ENCODE data around the gene TMEM127. TPM values are rescaled to one million over a fixed set of nuclear protein-coding genes. Genes with fewer than 3 reads are reported as not detected.
"Not testable (repeated sequence)": the region's sequence is repeated elsewhere in the genome, so short reads cannot be mapped to it uniquely, and the experiment has no call there.

Gene TMEM127
- 10 to 100 TPM; 64.4 to 86.6 TPM for total RNA-seq
- long read RNA-seq, full-length matches to known transcripts, result 1 of 71 reads
- long read RNA-seq, partial matches to known transcripts, result 8 of 71 reads
- long read RNA-seq, other reads (novel, unspliced or antisense), result 62 of 71 reads

DNA sequence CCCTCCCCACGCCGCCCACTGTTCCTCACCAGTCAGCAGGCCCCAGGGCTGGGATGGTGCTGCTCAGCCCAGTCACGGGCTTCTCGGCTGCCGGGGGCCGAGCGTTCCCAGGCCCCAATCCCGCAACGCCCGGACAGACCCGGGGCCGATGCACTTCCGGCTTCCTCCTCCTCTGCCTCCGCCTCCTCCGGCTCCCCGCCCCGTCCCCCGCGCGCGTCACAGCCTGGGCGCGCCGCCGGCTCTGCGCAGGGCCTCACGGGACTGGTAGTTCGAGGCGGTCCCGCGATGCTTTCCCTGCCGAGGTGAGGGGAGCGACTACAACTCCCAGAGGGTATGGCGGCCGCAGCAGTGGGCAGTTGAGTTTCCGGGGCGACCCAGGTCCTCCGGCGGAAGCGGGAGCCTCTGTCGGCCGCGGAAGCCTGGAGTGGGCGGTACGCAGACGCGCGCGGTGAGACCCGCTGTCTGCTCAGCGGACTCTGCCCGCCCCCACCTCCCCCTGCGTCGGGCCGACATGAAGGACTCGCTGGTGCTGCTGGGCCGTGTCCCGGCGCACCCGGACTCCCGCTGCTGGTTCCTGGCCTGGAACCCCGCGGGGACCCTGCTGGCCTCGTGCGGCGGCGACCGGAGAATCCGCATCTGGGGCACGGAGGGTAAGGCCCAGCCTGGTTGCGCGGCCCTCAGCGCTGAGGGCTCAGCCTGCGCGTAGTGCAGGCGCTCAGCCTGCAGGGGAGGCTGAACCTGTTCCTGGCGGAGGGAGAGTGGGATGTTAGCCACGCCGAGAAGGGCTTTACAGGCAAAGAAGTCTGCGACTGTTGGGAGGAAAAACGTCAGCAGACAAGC is at the start of gene TMEM127, which contains the start of gene CIAO1:
TSS of gene TMEM127 (minus strand) at position 158 of the 840 bp plus-strand sequence. CDS start 616 bp downstream, outside the sequence.
TSS of gene CIAO1 (plus strand) at position 386 of the 840 bp plus-strand sequence. CDS start at position 512, 126 bp downstream.
- DNase-seq (peak; percentile 99), ATAC-seq (peak; percentile 96 to 97)
- intact Hi-C loops (cut with DNase I), result loop anchor here in 1 of 2 donors (2.0 kb wide), 1 partner anchor 57 kb away; the partner anchor contains the start of gene STARD7

- ATAC-seq (peak in 1 of 2 donors; percentile 71), DNase-seq (no peak)
- intact Hi-C loops (cut with DNase I), result no loop called here
Observed at GRCh38 chr2:96315005-96315399, 49.2 kb upstream of the TMEM127 start.

- intact Hi-C loops (cut with DNase I), result loop anchor here in 1 of 2 donors (10.0 kb wide), 1 partner anchor 207 kb away; no protein-coding TSS in a partner anchor
- DNase-seq (no peak), ATAC-seq (no peak)
Observed at GRCh38 chr2:96308248-96308647, 42.5 kb upstream of the TMEM127 start.

DNA sequence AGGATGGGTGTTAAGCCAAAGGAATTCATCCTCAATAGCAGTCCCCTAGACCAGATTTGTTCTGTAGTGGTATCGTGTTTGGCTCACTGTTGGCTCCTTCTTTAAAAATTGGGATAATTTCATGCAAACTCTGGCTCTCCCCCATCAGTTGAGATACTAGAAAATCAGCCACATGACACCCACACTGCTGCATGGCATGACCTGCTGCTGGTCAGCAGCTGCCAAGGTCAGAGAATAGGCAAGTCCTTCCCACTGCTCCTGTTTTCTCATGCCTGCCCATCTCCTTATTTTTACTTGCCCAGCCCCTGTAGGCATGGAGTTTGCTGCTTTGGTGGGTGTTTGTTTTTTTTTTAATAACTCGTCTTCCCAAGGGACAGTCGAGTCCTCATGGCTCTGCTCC is 40.6 kb upstream of the TMEM127 start:
- no peak for DNase-seq
- no peak for ATAC-seq
- intact Hi-C loops (cut with DNase I), result loop anchor here in 1 of 2 donors (10.0 kb wide), 1 partner anchor 208 kb away; no protein-coding TSS in a partner anchor

GRCh38 chr2:96305979-96306308 is 40.1 kb upstream of the TMEM127 start:
- no peak for DNase-seq
- intact Hi-C loops (cut with DNase I), result loop anchor here in 1 of 2 donors (10.0 kb wide), 1 partner anchor 209 kb away; no protein-coding TSS in a partner anchor
- no peak for ATAC-seq

DNA sequence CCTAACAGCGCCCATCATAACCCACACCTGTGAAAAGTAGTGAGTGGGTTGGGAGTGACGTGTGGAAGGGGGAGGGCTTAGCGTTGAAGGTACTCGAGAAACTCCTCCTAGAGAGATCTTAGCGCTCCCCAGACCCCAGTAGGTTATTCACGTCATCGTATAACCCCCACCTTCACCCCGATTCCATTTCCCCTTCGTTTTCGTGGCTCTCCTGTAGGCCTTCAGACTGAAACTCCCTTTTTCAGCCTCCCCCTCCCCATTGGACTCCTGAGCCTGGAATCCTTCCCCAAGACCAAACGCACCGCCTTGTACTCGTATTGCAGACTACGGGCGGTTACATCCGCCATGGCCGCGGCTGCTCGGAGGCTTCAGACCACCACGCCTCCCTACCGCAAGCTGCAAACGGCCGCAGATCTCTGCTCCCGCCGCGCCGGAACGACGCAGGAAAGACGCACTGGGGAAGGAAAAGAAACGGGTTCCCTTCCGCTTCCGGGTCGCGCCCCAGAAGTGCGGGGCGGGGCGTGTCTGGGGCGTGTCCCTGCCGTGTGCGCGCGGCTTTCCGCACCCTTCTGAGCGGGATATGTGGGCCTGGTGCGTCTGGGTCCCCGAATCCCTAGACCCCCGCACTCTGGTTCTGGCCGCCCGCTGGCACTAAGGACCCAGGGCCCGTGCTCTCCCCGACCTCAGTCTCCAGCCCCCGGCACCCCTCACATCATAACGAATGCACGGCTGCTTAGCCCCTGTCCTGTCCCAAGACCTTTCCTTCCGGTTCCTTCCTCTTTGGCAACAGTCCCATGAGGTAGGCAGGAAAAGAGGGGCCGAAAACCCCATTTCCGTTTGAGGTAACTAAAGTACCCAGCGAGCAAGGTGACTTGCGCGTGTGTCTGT is 39.5 kb upstream of the TMEM127 start, which contains the start of gene SNRNP200:
TSS of gene SNRNP200 (minus strand) at position 456 of the 888 bp plus-strand sequence. CDS start at position 347, 109 bp downstream.
- DNase-seq (peak; percentile 90), ATAC-seq (peak; percentile 100)
- intact Hi-C loops (cut with DNase I), result loop anchor here in 1 of 2 donors (10.0 kb wide), 1 partner anchor 209 kb away; no protein-coding TSS in a partner anchor

GRCh38 chr2:96304606-96305005 is 38.8 kb upstream of the TMEM127 start:
- intact Hi-C loops (cut with DNase I), result loop anchor here in 1 of 2 donors (10.0 kb wide), 1 partner anchor 210 kb away; no protein-coding TSS in a partner anchor
- ATAC-seq (no peak), DNase-seq (no peak)

- intact Hi-C loops (cut with DNase I), result loop anchor here in 1 of 2 donors (10.0 kb wide), 1 partner anchor 213 kb away; no protein-coding TSS in a partner anchor
- DNase-seq (no peak), ATAC-seq (no peak)
Observed at GRCh38 chr2:96301865-96302264, 36.1 kb upstream of the TMEM127 start.

GRCh38 chr2:96296925-96297324 is 31.1 kb upstream of the TMEM127 start:
- intact Hi-C loops (cut with DNase I), result no loop called here
- no peak for DNase-seq
- no peak for ATAC-seq

DNA sequence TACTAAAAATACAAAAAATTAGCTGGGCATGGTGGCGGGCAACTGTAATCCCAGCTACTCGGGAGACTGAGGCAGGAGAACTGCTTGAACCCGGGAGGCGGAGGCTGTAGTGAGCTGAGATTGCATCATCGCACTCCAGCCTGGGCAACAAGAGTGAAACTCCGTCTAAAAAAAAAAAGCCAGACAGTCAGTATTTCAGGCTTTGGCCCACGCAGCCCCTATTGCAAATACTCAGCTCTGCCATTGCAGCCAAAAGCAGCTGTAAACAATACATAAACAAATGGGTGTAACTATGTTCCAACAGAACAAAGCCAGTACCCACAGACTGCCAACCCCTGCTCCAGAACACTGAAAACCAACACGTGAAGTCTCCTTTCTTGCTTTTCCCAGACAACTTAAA is 28.5 kb upstream of the TMEM127 start:
- intact Hi-C loops (cut with DNase I); ATAC-seq; DNase-seq: not testable (repeated sequence)

DNA sequence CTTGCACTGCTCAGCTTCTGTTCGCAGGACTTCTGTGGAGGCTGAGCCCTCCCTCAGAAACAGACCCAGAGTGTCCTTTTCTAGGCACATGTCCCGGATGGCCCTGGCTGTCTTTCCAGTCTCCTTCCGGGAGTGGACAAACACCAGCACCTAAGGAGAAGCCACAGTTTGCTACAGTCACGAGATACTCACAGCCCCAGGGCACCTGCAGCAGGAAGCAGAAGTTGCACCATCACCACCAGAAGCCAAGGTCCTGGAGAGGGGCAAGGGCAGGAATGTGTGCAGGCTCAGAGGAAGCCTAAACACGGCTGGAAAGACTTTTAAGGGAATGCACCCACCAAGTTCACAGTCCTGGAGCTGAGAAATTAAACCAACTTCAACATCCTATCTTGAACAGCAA is 26.0 kb upstream of the TMEM127 start:
- intact Hi-C loops (cut with DNase I), result no loop called here
- ATAC-seq, result no peak
- no peak for DNase-seq

- intact Hi-C loops (cut with DNase I), result no loop called here
- no peak for DNase-seq
- ATAC-seq, result no peak
Observed at GRCh38 chr2:96287273-96287856, 21.6 kb upstream of the TMEM127 start.

- intact Hi-C loops (cut with DNase I), result no loop called here
- ATAC-seq (no peak), DNase-seq (no peak)
Observed at GRCh38 chr2:96276787-96277499, 11.1 kb upstream of the TMEM127 start.

DNA sequence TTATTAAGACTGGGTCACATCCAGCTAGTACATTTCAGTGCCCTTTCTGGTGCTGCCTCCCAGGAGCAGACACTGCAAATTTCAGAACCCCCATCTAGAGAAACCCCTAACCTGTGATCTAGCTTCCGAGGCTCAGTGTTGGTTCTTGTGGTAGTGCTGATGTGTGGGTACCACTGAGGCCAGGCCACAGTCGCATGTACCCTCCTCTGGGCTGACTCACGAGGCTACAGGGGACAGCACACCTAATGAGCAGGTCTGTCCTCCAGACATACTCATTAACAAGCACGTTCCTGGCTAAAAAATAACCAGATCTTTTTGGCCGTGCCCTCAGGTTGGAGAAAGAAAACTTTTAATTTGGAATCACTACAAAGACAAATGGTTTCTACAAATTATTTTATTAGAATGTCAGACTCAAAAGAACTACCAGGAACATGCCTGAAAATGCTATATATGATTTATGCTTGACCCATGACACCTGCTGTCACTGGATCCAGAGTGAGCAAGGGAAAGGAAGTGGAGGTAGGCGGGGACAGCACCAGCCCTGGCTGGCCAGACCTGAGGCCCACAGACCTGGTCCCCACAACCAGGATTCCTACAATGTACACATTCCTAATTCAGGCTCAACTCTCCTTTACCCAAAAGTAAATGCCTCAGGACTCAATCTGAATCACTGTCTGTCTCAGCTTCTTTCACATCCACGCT is 8.7 kb upstream of the TMEM127 start:
- intact Hi-C loops (cut with DNase I), result no loop called here
- no peak for DNase-seq
- ATAC-seq, result no peak

DNA sequence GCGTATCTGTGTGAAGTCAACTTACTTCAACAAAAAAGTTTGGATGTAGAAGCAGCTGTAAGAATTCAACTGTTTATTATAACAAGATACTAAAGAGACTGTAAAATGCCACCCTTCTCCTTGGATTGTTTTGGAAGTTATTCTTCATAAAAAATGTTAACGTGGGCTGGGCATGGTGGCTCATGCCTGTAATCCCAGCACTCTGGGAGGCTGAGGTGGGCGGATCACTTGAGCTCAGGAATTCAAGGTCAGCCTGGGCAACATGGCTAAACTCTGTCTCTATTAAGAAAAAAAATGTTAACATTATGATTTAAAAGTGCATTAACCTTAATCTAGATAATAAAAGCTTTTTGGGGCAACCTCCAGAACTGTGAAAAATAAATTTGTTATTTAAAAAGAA is 8.0 kb upstream of the TMEM127 start:
- intact Hi-C loops (cut with DNase I), result no loop called here
- no peak for ATAC-seq
- DNase-seq, result no peak

DNA sequence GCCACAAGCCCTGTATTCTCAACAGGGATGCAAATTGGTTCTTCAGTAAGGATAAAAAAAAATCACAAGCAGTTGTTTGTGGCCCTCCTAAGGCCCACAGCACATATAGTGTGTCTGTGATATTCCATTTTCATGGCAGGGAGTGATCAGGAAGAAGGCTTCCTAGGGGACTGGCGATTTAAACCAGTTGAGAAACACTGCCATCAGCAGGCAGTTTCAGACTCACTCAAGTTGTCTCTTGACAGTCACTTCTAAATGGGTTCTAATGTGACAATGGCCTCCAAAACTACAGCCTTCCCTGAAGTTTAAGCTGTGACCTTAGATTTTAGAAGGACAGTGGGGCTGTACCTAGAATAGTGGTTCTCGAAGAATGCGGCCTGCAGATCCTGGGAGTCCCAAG is 6.2 kb upstream of the TMEM127 start:
- ATAC-seq (no peak), DNase-seq (no peak)
- intact Hi-C loops (cut with DNase I), result no loop called here

DNA sequence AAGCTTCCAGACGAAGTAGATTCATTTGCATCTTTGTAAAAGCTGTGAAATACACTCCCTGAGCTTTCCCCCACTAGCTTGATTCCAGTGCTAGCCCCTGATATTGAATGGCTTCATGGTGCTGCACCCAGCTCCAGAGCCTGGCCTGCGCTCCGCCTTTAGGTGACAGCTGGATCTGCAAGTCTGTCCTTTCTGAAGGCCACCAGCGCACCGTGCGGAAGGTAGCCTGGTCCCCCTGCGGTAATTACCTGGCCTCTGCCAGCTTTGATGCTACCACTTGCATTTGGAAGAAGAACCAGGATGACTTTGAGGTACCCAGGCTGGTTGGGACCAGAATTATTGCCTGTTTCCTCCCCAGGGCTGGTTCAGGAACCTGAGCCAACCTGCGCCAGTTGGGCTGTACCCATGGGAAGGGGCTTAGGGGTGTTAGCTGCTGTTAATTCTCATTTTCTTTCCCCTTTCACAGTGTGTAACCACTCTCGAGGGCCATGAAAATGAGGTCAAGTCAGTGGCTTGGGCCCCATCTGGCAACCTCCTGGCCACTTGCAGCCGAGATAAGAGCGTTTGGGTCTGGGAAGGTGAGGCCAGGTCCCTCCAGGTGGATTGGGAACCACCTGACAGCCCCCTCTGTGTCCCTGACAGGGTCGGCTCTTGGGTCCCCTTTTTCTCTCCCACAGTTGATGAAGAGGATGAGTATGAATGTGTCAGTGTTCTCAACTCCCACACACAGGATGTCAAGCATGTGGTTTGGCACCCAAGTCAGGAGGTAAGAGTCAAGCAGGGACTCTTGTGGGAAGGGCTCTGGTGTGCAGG is 1.6 kb upstream of the TMEM127 start:
- ATAC-seq, result no peak
- no peak for DNase-seq

More for the DNA sequence above, 1.6 kb upstream of the TMEM127 start:
- intact Hi-C loops (cut with DNase I), result no loop called here
